ENCODE data around the gene MAP3K1.

- TF ChIP-seq CTCF (conservative IDR thresholded peaks at IDR 0.05), result no peak
- TF ChIP-seq ZFX (IDR thresholded peaks at IDR 0.05), result no peak
Measured at GRCh38 chr5:56837956-56838355, 22.6 kb downstream of the MAP3K1 start.
